HL-60 (cell line): ENCODE results near the gene MYCN.

Experiments
- DNase-seq, 2 experiments: peaks; one replicate each; pipeline ENCODE4 v3.0.0-alpha.2; 2010 to 2020; ENCODE audit warnings: low read depth in 1 of 2, low spot score in 1 of 2
- H3K27ac ChIP-seq: fragments of 250-450 bp; sonication (Bioruptor Pico); replicated peaks from 2 replicates; pipeline ENCODE4 v1.5.1; 2020; ENCODE audit warnings: mild to moderate bottlenecking, moderate library complexity
- H3K27me3 ChIP-seq: fragments of 250-450 bp; sonication (Bioruptor Pico); 2 replicates; pipeline ENCODE4 v1.5.1; 2021; ENCODE audit warnings: mild to moderate bottlenecking, moderate library complexity; ENCODE audit not compliant: insufficient read depth, poor library complexity, severe bottlenecking
- H3K4me3 ChIP-seq: replicated peaks from 2 replicates; pipeline ENCODE4 v1.5.1; 2011; ENCODE audit warnings: mild to moderate bottlenecking, control low read depth, low read length; ENCODE audit not compliant: insufficient read depth
- GABPA ChIP-seq: IDR thresholded peaks from 2 replicates; pipeline ENCODE4 v1.6.1; 2012; ENCODE audit warnings: low read depth
- POLR2AphosphoS5 ChIP-seq: IDR thresholded peaks from 2 replicates; pipeline ENCODE4 v1.6.1; 2012; ENCODE audit warnings: low read depth
- SPI1 ChIP-seq: IDR thresholded peaks from 2 replicates; pipeline ENCODE4 v1.6.1; 2012; ENCODE audit warnings: low read depth, mild to moderate bottlenecking, borderline replicate concordance
- TF ChIP-seq, protein P1 (sequence below): IDR thresholded peaks from 2 replicates; pipeline ENCODE4 v1.6.1; 2012; ENCODE audit warnings: low read depth; ENCODE audit not compliant: insufficient replicate concordance
- TF ChIP-seq, protein P2 (sequence below): IDR thresholded peaks from one replicate; pipeline ENCODE4 v1.5.1; 2011; ENCODE audit warnings: low read length, control low read depth, inconsistent platforms; ENCODE audit not compliant: insufficient read depth

The MYCN gene

DNA sequence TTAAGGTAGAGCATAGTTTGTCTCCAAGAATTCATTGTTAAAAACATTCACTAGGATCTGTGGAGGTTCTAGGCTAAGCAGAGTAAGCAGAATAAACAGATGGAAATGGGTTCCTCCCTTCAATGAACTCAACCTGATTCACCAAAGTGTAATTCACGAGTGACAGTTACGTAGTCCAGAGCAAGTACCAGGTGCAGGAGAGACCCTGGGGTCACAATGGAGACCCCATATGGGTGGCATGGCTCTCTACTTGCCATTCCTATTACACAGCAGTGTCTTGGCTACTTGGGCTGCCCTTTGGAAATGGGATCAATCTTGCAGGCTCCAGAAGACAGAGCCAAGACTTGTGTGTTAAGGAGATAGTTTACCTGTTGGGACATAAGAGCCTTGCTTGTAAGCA lies 7.1 kb downstream of the MYCN start:
- DNase-seq, result no peak
- no peak for TF ChIP-seq POLR2AphosphoS5
- TF ChIP-seq SPI1, result no peak
- TF ChIP-seq GABPA, result no peak
- TF ChIP-seq, protein P1, sequence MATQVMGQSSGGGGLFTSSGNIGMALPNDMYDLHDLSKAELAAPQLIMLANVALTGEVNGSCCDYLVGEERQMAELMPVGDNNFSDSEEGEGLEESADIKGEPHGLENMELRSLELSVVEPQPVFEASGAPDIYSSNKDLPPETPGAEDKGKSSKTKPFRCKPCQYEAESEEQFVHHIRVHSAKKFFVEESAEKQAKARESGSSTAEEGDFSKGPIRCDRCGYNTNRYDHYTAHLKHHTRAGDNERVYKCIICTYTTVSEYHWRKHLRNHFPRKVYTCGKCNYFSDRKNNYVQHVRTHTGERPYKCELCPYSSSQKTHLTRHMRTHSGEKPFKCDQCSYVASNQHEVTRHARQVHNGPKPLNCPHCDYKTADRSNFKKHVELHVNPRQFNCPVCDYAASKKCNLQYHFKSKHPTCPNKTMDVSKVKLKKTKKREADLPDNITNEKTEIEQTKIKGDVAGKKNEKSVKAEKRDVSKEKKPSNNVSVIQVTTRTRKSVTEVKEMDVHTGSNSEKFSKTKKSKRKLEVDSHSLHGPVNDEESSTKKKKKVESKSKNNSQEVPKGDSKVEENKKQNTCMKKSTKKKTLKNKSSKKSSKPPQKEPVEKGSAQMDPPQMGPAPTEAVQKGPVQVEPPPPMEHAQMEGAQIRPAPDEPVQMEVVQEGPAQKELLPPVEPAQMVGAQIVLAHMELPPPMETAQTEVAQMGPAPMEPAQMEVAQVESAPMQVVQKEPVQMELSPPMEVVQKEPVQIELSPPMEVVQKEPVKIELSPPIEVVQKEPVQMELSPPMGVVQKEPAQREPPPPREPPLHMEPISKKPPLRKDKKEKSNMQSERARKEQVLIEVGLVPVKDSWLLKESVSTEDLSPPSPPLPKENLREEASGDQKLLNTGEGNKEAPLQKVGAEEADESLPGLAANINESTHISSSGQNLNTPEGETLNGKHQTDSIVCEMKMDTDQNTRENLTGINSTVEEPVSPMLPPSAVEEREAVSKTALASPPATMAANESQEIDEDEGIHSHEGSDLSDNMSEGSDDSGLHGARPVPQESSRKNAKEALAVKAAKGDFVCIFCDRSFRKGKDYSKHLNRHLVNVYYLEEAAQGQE, result no peak
- TF ChIP-seq, protein P2, sequence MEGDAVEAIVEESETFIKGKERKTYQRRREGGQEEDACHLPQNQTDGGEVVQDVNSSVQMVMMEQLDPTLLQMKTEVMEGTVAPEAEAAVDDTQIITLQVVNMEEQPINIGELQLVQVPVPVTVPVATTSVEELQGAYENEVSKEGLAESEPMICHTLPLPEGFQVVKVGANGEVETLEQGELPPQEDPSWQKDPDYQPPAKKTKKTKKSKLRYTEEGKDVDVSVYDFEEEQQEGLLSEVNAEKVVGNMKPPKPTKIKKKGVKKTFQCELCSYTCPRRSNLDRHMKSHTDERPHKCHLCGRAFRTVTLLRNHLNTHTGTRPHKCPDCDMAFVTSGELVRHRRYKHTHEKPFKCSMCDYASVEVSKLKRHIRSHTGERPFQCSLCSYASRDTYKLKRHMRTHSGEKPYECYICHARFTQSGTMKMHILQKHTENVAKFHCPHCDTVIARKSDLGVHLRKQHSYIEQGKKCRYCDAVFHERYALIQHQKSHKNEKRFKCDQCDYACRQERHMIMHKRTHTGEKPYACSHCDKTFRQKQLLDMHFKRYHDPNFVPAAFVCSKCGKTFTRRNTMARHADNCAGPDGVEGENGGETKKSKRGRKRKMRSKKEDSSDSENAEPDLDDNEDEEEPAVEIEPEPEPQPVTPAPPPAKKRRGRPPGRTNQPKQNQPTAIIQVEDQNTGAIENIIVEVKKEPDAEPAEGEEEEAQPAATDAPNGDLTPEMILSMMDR, result no peak
- Histone ChIP-seq H3K4me3 (no peak overlapping the region), H3K27me3 (peaks cover 20% of the 10 kb centered on the region), H3K27ac (no peak overlapping the region)

DNA sequence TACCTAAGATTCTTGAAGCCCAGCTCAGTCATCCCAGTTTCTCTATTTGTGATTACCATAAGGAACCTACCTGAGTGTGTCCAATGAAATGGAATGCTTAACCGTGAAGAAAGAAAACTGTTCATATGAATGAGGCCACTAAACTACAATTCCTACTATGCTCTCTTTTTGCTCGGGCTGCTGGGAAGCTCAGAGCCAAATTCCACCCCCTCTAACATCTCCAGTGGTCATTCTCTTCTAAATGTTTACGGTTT lies 8.3 kb downstream of the MYCN start:
- DNase-seq, result no peak
- Histone ChIP-seq H3K4me3 (no peak overlapping the region), H3K27ac (no peak overlapping the region), H3K27me3 (peaks cover 10% of the 10 kb centered on the region)
- TF ChIP-seq, protein P1, result no peak
- TF ChIP-seq SPI1, result no peak
- TF ChIP-seq, protein P2, result no peak
- no peak for TF ChIP-seq GABPA
- no peak for TF ChIP-seq POLR2AphosphoS5

DNA sequence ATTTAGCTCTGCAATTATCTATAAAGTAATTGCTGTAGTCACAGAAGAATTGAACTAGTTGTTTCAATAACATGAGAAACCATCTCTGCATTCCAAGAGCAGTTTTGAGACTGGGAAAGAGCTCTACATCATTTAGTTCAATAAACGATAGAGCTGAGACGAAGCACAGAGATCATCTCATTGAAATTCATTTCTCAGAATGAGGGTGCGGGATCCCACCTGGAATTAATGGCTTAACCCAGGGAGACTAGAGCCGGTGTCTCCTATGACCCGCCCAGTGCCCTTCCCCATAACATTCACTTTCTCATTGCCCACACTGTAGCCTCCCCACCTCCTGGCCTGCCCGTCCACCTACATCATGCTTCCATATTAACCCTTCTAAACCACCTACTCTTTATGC lies 8.8 kb downstream of the MYCN start:
- DNase-seq, result no peak
- Histone ChIP-seq H3K4me3 (no peak overlapping the region), H3K27ac (no peak overlapping the region), H3K27me3 (peaks cover 6% of the 10 kb centered on the region)
- no peak for TF ChIP-seq POLR2AphosphoS5
- TF ChIP-seq, protein P2, result no peak
- TF ChIP-seq, protein P1, result no peak
- no peak for TF ChIP-seq SPI1
- TF ChIP-seq GABPA, result no peak
